NCI-H128 (cell line): Measurements from ENCODE around the gene FRYL.
"Not testable (repeated sequence)": the region's sequence is repeated elsewhere in the genome, so short reads cannot be mapped to it uniquely, and the experiment has no call there.

Experiments used
- DNase-seq: peaks from one replicate; lab custom pipeline; 2025; ENCODE audit not compliant: unreplicated experiment; lab: John Stamatoyannopoulos, UW

FRYL gene

DNA sequence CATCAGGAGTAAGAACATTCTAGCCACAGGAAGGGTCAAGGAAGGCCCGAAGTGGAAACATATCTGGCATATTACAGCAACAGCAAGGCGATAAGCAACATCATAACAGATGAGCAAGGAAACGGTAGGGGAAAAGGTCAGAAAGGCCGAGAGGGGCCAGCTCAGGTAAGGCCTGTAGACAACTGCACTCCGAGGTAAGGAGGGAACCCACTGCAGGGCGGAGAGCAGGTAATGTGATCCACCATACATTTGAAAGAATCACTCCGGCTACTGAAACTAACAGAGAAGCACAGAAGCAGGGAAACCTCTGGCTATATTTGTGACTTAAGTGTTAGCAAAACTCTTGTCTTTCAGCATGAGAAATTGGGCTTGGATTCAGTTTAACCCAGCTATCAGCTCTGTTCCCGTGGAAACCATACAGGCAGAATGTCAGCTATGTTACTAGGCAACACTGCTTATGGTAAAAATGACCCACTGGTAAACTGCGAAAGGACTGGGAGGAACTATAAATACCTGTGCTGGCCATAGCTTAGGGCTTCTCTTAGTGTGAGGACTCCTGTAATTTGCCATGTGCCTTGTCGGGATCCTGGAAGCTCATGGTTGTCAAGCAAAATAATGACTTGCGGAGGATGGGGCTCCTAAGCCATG lies 31.0 kb downstream of the FRYL start:
- DNase-seq, result no peak

DNA sequence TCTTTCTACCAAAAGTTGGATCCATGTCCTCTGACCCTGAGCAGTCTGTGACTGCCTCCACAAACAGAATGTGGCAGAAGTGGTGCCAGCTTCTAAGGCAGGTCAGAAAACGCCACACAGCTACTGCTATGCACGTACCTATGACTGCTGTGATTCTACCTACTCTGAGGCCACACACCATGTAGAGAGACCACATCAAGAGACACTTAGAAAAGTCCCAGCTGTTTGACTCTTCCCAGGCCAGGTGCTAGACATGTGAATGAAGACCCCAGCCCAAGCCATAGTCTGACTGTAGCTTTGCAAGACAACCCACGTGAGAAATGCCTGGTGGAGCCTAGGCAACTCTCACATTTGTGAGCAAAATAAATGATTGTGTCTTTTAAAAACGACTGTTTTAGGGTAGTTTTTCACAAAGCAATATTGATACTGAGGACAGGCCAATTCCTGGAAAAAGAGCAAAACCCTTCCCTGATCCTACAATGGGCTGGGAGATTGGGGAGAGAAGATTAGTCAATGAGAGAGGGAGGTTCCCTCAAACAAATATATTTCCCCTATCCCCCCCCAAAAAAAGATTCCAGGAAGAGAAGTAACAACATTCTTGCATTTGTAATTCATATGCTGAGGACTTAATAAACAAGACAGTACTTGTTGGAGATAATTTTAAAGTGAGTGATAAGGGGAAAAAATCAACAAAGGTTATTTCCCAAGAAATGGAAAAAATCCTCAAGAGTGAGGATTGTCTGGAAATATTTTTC lies 33.3 kb downstream of the FRYL start:
- no peak for DNase-seq

DNA sequence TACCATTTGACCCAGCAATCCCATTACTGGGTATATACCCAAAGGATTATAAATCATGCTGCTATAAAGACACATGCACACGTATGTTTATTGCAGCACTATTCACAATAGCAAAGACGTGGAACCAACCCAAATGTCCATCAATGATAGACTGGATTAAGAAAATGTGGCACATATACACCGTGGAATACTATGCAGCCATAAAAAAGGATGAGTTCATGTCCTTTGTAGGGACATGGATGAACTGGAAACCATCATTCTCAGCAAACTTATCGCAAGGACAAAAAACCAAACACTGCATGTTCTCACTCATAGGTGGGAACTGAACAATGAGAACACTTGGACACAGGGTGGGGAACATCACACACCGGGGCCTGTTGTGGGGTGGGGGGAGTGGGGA lies 34.9 kb downstream of the FRYL start:
- not testable (repeated sequence) for DNase-seq

DNA sequence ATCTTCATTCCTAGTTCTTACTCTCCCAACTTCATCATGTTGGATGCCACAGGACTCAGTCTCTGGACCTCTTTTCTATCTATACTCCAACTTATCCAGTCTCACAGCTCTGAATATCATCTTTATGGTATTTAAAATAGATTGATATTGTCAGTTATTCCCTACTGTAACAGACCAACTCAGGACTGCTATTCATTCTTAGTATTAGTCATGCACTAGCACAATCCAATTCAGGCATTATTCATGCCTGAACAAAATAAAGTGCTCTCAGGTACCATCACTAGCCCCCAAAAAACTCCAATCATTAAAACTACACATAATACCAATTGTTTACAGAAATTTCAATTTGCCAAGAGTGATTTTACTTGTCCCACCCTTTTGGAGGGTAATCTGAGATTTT lies 37.7 kb downstream of the FRYL start:
- DNase-seq, result no peak

DNA sequence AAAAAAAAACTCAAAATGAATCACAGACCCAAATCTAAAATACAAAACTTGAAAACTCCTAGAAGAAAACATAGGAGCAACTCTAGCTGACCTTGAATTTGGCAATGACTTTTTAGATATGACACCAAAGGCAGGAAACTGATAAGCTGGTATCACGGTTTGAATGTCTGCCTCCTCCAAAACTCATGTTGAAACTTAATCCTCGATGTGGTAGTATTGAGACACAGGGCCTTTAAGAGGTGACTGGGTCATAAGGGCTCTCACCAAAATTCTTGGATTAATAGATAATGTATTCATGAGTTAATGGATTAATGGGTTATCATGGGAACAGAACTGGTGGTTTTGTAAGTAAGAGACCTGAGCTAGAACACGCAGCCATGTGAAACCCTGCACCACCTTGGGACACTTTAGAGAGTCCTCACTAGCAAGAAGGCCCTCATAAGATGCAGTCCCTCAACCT lies 40.5 kb downstream of the FRYL start:
- DNase-seq, result no peak

DNA sequence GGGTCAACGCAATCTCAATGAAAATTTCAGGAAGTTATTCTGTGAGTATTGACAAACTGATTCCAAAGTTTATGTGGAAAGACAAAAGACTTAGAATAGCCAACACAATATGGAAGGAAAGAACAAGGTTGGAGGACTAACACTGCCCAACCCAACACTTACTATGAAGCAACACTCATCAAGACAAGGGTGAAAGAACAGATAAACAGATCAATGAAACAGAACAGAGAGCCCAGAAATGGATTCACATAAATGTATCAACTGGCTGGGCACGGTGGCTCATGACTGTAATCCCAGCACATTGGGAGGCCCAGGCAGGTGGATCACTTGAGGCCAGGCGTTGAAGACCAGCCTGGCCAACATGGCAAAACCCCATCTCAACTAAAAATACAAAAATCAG lies 41.2 kb downstream of the FRYL start:
- no peak for DNase-seq

DNA sequence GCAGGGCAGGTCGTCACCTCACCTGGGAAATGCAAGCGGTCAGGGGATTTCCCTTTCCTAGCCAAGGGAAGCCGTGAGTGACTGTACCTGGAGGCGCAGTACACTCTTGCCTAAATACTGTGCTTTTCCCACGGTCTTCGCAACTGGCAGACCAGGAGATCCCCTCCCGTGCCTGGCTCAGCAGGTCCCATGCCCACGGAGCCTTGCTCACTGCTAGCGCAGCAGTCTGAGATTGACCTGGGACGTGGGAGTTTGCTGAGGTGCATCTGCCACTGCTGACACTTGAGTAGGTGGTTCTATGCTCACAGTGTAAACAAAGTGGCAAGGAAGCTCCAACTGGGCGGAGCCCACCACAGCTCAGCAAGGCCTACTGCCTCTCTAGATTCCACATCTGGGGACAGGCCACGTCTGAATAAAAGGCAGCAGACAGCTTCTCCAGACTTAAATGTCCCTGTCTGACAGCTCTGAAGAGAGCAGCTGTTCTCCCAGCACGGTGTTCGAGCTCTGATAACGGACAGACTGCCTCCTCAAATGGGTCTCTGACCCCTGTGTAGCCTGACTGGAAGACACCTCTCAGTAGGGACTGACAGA lies 51.1 kb downstream of the FRYL start:
- DNase-seq, result not testable (repeated sequence)

DNA sequence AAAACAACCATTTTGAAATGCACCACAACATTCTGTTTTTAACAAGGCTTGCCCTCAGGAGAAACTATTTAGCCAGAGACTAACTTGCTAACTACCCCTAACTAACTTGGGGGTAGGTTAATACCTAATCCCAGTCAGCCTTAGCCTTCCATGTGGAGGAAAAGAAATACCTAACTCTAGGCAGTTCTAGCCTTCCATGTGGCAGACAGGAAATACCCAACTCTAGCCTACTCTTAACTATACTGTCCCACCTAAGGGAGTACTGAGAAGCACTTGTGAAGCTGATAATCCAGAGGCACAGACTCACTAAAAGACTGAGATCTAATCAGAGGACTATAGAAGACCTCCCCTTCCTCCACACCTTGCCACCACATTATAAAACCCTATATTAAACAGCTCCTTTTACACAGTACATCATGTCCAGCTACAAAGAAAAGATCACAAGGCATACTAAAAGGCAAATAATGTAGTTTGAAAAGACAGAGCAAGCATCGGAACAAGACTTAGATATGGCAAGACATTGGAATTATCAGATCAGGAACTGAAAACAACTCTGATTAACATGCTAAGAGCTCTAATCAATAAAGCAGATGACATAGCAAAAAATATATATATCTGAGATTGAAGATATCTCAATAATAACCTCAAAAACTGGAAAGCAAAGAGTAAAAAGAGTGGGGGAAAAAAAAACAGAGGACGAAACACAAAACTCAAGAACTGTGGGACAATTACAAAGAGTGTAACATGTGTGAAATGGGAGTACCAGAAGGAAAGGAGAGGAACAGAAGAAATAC lies 52.2 kb downstream of the FRYL start:
- no peak for DNase-seq

DNA sequence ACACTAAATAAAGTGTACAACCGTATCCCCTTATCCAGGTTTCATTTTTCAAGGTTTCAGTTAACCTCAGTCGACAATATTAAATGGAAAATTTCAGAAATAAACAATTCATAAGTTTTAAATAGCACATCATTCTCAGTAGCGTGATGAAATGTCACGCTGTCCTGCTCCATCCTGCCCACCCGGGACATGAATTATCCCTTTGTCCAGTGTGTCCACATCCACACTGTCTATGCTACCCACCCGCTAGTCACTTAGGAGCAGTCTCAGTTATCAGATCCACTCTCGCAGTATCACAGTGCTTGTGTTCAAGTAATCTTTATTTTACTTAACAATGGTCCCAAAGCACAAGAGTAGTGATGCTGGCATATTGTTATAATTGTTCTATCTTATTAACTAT lies 54.7 kb downstream of the FRYL start:
- DNase-seq, result no peak

DNA sequence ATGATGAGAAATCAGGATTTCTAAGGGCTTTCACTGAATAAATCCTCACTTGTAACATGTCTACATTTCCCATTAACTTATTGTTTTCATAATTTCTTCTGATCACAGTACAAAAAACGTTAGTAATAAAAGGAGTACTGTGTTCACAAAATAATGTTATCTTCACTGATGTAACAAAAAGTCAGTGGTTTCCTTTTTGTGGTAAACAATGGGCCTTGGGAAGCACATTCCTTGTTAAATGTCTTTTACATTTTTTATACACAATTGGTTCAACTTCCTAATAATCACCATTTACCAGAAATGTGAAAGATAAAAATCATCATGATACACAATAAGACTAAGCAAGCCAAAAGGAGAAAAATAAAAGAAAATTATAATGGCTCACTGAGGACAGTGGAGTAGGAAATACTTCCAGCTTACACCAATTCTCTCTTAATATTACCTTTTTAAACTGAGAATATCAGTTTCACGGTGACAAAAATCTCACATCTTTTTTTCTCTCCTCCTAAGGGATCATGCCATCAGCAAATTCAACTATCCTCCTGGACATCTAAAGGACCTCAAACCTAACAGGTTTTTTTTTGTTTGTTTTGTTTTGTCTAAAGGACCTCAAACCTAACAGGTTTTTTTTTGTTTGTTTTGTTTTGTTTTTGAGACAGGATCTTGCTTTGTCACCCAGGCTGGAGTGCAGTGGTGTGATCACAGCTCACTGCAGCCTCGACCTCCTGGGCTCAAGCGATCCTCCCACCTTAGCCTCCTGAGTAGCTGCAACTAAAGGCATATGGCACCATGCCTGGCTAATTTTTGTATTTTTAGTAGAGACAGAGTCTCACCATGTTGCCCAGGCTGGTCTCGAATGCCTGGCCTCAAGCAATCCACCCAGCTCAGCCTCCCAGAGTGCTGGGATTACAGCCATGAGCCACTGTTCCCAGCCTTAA lies 57.3 kb downstream of the FRYL start:
- DNase-seq, result no peak

DNA sequence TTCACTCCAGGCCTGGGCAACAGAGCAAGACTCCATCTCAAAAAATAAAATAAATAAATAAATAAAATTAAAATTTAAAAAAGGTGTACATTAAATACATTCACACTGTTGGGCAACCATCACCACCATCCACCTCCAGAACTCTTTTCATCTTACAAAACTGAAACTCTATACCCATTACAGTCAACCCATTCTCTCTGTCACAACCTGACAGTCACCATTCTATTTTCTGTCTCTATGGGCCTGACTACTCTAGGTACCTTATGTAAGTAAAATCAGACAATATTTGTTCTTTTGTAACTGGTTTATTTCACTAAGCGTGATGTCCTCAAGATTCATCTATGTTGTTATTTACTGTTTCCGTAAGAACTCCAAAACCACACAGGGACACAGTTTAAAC lies 59.6 kb downstream of the FRYL start:
- DNase-seq, result no peak

DNA sequence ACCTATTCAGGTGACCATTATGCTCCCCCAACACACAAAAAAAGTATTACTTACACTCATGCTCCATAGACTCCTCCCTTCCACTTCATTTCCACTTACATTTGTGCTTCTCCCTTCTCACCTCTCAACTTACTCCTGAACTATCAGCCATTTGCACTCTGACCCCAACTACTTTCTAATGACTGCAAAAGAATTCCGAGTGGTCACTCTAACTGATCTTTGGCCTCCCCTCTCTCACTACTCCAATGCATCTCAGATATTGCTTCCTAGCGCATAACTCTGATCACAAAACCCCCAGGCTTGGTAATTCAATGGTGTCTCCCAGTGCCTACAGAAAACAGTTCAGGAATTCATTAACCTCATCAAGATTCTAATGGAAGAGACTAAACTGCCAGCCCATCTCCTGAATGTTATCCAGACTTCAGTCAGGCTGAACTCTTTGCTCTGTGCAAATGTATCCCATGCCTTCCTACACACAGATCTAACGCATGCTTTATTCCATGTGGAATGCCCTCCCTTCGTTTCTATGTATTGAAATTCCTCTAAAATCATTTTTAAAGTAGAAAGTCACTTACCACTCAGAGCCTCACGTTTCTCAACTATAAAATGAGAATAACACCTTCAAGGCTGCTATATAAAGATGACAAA lies 61.1 kb downstream of the FRYL start:
- no peak for DNase-seq

DNA sequence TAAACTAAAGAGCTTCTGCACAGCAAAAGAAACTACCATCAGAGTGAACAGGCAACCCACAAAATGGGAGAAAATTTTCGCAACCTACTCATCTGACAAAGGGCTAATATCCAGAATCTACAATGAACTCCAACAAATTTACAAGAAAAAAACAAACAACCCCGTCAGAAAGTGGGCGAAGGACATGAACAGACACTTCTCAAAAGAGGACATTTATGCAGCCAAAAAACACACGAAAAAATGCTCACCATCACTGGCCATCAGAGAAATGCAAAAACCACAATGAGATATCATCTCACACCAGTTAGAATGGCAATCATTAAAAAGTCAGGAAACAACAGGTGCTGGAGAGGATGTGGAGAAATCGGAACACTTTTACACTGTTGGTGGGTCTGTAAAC lies 63.8 kb downstream of the FRYL start:
- DNase-seq, result not testable (repeated sequence)

DNA sequence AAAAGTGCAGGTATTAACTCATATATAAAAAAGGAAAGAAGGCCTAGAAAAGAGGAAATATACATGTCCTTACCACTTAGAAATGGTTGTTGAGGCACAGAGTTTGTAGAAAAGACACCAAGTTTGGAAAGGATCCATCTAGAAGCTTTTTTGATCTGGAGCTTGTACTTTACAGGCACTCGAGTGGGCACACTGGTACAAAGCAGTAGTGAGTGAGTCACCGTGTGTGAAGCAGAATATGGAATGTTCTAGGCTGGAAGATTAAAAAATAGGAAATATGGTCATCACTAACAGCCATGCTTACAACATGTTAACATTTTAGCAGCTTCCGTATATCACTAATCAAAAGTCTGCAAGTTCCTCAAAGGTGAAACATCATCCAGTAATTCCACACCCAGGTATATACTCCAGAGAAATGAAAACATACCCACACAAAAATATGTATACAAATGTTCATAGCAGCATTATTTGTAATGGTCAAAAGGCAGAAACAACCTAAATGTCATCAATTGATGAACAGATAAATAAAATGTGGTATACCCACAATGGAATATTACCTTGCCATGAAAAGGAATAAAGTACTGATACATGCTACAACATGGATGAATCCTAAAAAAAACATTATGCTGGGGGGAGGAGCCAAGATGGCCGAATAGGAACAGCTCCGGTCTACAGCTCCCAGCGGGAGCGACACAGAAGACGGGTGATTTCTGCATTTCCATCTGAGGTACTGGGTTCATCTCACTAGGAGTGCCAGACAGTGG lies 69.5 kb downstream of the FRYL start:
- DNase-seq, result no peak

DNA sequence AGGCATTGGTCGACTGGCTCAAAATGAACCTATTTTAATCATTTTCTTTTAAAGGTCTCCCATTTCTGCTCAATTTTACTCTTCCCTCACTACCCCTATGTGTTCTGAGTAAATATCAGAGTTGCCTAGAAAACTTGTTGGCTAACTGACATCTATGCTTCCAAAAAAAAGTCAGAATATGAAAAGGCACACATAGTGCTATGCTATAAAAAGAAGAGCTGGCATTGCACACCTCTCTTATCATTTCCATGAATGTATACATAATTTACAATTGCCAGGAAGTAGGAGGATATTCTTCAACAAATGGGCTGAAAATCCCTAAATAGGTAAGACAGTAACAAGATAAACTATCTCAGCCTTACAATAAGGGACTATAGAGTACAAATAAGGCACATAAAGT lies 70.2 kb downstream of the FRYL start:
- DNase-seq, result no peak

DNA sequence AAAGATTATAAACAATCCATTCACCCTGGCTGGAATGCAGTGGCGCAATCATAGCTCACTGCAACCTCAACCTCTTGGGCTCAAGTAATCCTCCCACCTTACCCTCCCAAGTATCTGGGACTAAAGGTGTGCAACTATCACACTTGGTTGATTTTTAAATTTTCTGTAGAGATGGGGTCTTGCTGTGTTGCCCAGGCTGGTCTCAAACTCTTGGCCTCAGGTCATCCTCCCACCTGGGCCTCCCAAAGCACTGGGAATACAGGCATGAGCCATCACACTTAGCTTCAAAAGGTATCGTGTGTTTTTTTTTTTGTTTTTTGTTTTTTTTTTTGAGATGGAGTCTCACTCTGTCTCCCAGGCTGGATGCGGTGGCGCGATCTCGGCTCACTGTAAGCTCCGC lies 71.5 kb downstream of the FRYL start:
- no peak for DNase-seq

DNA sequence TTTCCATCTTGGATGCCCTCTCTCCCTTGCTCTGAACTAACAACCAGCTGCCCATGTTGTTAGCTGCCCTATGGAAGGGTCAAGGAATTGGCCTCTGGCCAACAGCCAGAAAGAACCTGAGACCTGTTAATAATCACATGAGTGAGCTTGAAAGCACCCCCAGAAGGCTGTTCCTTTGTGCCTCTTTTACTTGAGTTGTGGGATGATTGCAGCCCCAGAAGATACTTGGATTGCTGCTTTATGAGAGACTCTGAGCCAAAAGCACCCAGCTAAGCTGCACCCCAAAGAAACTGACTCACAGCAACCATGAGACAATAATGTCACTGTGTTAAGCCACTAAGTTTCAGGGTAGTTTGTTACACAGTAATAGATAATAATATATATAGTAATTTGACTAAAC lies 73.3 kb downstream of the FRYL start:
- DNase-seq, result no peak

DNA sequence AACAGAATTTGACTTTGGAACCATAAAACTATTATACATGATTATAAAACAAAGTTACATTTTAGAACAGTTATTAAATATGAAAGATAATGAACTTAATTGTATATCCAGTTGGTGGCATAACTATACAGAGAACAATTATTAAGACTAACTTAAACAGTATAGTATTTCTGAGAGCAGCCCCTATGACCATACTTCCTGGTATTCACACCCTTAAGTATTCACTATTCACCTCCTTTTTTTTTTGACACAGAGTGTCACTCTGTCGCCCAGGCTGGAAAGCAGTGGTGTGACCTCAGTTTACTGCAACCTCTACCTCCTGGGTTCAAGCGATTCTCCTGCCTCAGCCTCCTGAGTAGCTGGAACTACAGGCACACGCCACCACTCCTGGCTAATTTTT lies 74.5 kb downstream of the FRYL start:
- DNase-seq, result no peak

DNA sequence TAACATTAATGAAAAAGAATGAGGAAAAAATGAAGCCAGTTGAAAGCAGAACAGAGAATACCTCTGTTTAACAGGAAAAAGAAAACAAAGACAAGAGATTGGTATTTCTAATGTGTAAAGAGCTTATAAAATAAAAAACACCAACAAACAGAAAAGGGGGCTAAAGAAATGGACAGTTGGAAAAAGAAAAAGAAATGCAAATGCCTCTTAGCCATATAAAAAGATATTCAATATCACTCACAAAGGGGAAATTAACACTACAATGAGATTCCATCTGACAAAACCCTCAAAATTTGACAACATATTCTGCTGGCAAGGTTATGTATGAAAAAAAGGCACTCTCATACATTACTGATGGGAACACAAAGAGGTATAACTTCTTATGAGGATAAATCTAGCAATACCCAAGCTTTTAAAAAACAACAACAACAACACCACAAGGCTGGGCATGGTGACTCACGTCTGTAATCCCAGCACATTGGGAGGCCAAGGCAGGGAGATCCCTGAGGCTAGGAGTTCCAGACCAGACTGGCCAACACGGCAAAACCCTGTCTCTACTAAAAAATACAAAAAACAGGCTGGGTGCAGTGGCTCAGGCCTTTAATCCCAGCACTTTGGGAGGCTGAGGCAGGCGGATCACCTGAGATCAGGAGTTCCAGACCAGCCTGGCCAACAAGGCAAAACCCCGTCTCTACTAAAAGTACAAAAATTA lies 75.8 kb downstream of the FRYL start:
- DNase-seq, result no peak
